ENCODE results near the gene FAM20A.
"Not testable (repeated sequence)": the region's sequence is repeated elsewhere in the genome, so short reads cannot be mapped to it uniquely, and the experiment has no call there.

The FAM20A gene

DNA sequence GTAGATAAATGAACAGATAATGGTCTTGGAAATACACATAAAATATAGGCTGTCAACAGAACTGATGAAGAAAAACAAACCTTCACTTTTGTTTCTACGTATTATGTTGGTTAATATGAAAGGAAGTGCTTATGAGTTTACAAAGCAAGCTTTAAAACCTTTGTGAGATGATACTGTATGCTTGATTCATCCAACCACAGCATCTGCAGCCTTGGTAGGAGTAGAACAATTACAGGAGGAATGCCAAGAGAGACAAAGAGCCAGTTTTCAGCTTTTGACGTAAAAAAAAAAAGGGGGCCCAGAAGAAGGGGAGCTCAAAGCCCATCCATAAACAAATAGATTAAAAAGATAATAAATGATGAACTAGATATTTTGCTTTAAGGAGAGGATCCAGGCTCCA is 13.3 kb downstream of the FAM20A start:
- DNase-seq = no peak

GRCh38 chr17:68587026-68587425 is 14.1 kb downstream of the FAM20A start:
- no peak for DNase-seq

- DNase-seq = no peak
Measured at GRCh38 chr17:68585643-68586042, 15.5 kb downstream of the FAM20A start.

DNA sequence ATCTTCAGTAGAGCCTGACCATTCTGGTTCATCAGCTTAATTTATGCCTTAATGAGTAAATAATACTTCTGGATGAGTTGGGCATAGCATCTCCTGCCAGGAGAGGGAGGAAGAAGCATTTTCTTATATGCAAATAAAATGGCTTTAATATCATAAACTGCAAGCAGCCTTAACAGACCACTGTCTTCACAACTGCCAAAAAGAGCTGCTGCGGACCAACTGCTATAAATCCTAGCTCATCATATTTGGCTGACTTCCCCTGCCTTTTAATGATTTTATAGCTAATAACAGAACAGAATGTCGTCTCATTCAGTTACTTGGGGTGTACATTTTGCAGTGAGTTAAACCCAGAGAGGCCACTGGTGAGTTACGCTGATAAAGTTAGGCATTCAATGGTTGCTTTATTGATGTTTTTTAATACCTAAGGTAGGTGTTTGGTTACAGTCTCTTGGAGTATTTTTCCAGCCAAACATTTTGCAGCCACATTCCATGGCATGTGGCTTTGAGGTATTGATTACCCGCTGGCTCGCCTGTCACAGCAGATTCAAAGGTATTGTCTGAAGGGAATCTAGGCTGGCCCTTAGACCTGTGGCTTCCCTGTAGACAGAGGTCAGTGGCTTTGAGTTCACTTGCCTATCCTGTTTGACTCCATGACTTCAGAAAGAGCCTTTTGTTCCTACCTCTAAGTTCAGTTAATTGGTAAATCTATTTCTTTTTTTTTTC is 16.4 kb downstream of the FAM20A start:
- no peak for DNase-seq

DNA sequence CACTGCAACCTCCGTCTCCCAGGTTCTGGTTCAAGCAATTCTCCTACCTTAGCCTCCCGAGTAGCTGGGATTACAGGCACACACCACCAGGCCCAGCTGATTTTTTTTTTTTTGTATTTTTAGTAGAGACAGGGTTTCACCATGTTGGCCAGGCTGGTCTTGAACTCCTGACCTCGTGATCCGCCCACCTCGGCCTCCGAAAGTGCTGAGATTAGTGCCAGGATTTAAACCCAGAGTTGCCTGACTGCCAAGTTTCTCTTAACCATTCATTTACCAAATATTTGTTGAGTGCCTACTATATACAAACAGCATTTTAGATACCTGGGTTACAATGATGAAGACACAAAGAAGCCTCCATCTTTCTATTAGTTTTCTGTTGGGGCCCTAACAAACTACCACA is 18.3 kb downstream of the FAM20A start:
- not testable (repeated sequence) for DNase-seq

GRCh38 chr17:68581863-68582645 is 19.1 kb downstream of the FAM20A start:
- DNase-seq = no peak

DNA sequence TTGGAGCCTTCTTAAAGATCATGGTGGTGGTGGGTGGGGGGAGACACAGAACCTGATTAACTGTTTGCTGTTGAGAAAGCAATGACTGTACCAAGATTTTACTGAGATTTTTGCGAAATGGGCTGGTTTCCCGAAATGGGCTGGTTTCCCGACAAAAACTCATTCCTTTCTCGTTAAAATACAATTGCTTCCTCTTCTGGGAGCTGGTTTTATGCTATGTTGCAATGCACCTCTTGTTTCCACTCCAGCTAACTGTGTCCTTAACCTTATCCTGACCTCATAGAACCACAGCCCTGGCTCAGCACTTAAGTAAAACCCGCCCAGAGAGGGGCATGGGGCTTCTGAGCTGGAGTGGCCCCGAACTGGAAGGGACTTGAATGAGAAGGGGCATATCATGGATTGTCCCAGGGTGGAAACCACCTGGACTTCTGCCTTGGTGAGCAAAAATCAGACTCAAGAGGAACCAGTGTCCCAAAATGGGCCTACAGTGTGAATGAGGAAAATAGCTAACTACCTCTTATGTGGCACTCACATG is 20.9 kb downstream of the FAM20A start:
- no peak for DNase-seq

DNA sequence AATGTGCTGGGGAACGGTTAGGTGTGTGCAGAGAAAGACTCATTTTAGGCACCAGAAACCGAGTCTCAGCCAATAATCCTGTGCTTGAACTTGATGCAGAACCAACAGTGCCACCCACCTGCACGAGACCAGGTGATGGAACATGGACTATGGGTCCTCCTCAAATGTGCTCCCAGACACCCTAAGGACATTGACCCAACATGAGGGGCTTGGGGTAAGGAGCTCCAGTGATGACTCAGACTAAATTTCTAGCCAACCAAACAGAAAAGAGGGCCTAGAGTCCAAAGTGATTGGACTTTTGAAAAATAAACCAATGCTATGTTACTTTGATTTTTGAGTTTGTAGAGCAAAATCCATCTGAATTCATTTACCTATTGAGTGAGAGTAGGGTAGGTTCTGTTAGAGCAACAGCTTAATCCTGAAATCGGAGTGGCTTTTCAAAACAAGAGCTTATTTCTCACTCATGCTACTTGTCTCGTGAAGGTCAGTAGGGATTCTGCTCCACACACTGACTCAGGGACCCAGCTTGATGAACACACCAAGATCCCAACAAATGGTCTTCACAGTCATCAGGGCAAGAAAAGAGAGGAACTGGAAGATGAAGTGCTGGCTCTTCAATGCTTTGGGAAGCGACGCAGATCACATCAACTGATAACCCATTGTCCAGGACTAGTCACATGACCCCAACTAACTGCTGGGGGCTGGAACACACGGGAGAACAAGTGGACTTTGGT is 21.8 kb downstream of the FAM20A start:
- DNase-seq = no peak

- no peak for DNase-seq
Measured at GRCh38 chr17:68578236-68578635, 22.9 kb downstream of the FAM20A start.

DNA sequence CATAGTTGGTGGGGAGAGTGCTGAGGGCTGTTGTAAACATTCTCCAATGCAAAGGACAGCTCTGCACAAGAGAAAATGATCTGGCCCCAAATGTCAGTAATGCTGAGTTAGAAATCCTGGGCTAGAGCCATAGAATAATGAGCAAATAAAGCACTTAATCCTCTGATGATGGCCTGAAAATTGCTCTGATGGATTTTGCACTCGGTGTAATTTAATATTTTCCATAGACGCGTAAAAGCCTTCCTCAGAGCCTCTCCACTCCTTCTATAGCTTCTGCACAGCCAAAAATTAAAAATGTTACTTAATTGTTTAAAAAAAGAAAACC is 23.7 kb downstream of the FAM20A start:
- DNase-seq = no peak

- DNase-seq = no peak
Measured at GRCh38 chr17:68576811-68577496, 24.2 kb downstream of the FAM20A start.

- no peak for DNase-seq
Measured at GRCh38 chr17:68576137-68576536, 25.0 kb downstream of the FAM20A start.

DNA sequence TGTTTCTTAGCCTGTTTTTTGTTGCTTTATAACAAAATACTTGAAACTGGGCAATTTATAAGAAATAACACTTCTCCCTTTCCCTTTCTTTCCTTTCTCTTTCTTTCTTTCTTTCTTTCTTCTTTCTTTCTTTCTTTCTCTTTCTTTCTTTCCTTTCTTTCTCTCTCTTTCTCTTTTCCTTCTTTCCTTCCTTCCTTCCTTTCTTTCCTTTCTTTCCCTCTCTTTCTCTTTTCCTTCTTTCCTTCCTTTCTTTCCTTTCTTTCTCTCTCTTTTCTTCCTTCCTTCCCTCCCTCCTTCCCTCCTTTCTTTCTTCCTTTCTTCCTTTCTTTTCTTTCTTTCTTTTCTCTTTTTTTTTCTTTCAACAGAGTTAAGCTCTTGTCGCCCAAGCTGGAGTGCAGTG is 27.8 kb downstream of the FAM20A start:
- no peak for DNase-seq

GRCh38 chr17:68572138-68572842 is 28.9 kb downstream of the FAM20A start:
- DNase-seq = no peak

- no peak for DNase-seq
Measured at GRCh38 chr17:68570526-68570925, 30.6 kb downstream of the FAM20A start.

GRCh38 chr17:68569346-68569745 is 31.8 kb downstream of the FAM20A start:
- no peak for DNase-seq

DNA sequence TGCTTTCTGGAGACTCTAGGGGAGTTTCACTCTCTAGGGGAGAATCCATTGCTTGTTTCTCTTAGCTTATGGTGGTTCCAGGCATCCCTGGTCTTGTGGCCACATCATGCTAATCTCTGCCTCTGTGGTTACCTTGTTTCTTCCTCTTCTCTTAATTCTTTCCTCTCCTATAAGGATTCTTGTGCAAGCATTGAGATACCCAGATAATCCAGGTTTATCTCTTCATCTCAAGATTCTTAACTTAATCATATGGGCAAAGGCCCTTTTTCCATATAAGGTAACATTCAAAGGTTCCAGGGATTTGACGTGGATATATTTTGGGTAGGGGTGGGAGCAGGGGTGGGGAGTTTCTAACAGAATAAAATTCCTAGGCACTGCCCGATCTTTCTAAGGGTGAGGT is 32.6 kb downstream of the FAM20A start:
- DNase-seq = no peak

GRCh38 chr17:68567581-68567980 is 33.6 kb downstream of the FAM20A start:
- DNase-seq = no peak

DNA sequence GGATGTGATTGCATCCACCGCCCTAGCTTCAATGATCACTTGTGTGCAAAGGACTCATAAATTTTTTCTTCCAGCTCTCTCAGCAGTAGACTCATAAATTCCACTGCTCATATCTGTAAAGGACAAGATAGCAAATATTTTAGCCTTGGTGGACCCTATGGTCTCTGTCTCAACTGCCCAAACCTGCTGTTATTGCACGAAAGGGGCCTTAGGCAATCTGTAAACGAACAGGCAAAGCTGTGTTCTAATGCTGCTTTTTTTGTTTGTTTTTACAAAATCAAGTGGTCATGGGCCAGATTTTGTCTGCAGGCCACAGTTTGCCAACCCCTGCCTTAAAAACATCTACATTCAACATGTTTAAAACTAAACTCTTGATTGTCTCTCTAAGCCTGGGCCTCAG is 34.1 kb downstream of the FAM20A start:
- no peak for DNase-seq

GRCh38 chr17:68566442-68566738 is 34.8 kb downstream of the FAM20A start:
- DNase-seq = no peak

GRCh38 chr17:68565661-68566441 is 35.3 kb downstream of the FAM20A start:
- no peak for DNase-seq
